Hematopoietic multipotent progenitor cell treated with erythropoietin and hydrocortisone succinate and interleukin-3 and kit ligand, for 15 days (in vitro differentiated cells): ENCODE data around the gene HEPH.
"Not testable (repeated sequence)": the region's sequence is repeated elsewhere in the genome, so short reads cannot be mapped to it uniquely, and the experiment has no call there.

Experiments used
- DNase-seq: peaks from one replicate; pipeline ENCODE4 v3.0.0-alpha.2; 2015; ENCODE audit warnings: low spot score

HEPH gene

GRCh38 chrX:66163849-66164411 lies at the start of gene HEPH:
Gene HEPH (plus strand): TSS chrX:66164247. CDS start chrX:66170571, 6,324 bp downstream.
- no peak for DNase-seq

GRCh38 chrX:66118722-66119121 lies 45.3 kb upstream of the HEPH start:
- not testable (repeated sequence) for DNase-seq

- not testable (repeated sequence) for DNase-seq
These were observed 42.7 kb upstream of the HEPH start for GRCh38 chrX:66121354-66121753.

GRCh38 chrX:66126662-66127061 lies 37.4 kb upstream of the HEPH start:
- DNase-seq, result no peak

GRCh38 chrX:66130469-66130868 lies 33.6 kb upstream of the HEPH start:
- DNase-seq, result no peak

GRCh38 chrX:66135284-66135683 lies 28.8 kb upstream of the HEPH start:
- DNase-seq, result not testable (repeated sequence)

- no peak for DNase-seq
These were observed 21.7 kb upstream of the HEPH start for GRCh38 chrX:66142351-66142750.

GRCh38 chrX:66144258-66144657 lies 19.8 kb upstream of the HEPH start:
- DNase-seq, result no peak

GRCh38 chrX:66149519-66149918 lies 14.5 kb upstream of the HEPH start:
- no peak for DNase-seq

GRCh38 chrX:66150163-66150562 lies 13.9 kb upstream of the HEPH start:
- DNase-seq, result no peak

- DNase-seq, result no peak
These were observed 1.7 kb upstream of the HEPH start for GRCh38 chrX:66162331-66162822.

- DNase-seq, result no peak
These were observed 600 bp upstream of the HEPH start for GRCh38 chrX:66163447-66163846.

GRCh38 chrX:66164470-66164869 lies 423 bp downstream of the HEPH start:
- no peak for DNase-seq

- no peak for DNase-seq
These were observed 884 bp downstream of the HEPH start for GRCh38 chrX:66164931-66165330.

GRCh38 chrX:66166671-66167070 lies 2.6 kb downstream of the HEPH start:
- no peak for DNase-seq

- no peak for DNase-seq
These were observed 3.4 kb downstream of the HEPH start for GRCh38 chrX:66167431-66167830.

GRCh38 chrX:66176134-66176533 lies 12.1 kb downstream of the HEPH start:
- DNase-seq, result no peak

- no peak for DNase-seq
These were observed 27.5 kb downstream of the HEPH start for GRCh38 chrX:66191563-66191962.

- no peak for DNase-seq
These were observed 29.8 kb downstream of the HEPH start for GRCh38 chrX:66193821-66194220.

- DNase-seq, result no peak
These were observed 36.1 kb downstream of the HEPH start for GRCh38 chrX:66200050-66200664.

- DNase-seq, result no peak
These were observed 37.1 kb downstream of the HEPH start for GRCh38 chrX:66200855-66201795.

- no peak for DNase-seq
These were observed 39.1 kb downstream of the HEPH start for GRCh38 chrX:66203114-66203513.

- DNase-seq, result no peak
These were observed 57.8 kb downstream of the HEPH start for GRCh38 chrX:66221856-66222255.
